GM21619 (cell line): Measurements from ENCODE around the gene SWAP70.
"Not testable (repeated sequence)": the region's sequence is repeated elsewhere in the genome, so short reads cannot be mapped to it uniquely, and the experiment has no call there.

ENCODE experiments used
- ATAC-seq: cut with Tn5 transposase; IDR thresholded peaks from one replicate; pipeline ENCODE4 v1.9.1; 2021; ENCODE audit not compliant: unreplicated experiment

The SWAP70 gene

DNA sequence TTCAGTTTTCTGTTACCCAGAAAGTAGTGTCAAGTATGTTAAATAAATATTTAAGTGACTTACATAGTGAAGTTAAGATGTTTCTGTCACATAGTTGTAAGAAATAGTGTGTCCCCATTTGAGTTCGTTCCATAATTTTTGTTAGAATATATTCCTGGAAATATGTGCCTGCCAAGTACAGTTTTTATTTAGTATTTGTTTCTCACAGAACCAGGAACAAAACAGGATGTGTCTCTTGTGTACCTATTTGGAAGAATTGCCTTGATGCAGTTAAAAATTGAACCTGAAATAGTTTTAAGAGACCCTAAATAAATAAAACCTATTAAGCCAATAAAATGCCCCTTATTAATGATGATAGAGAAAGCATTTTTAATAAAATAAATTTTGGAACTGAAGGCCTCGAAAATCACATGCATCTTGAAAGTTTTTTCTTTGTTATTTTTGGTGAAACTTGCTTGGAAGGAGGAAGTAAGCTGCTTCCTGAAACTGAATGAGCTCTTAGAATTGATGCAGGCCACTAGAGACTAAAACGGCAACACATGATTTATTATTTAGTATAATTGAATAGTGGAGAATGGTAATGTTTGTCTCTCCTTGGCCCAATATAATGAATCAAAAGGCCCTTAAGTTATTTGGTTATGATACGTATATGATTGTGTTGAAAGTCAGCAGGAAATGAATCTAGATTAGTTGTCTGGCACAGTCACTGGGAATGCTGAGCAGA, 55.9 kb downstream of the SWAP70 start:
- ATAC-seq, result no peak

DNA sequence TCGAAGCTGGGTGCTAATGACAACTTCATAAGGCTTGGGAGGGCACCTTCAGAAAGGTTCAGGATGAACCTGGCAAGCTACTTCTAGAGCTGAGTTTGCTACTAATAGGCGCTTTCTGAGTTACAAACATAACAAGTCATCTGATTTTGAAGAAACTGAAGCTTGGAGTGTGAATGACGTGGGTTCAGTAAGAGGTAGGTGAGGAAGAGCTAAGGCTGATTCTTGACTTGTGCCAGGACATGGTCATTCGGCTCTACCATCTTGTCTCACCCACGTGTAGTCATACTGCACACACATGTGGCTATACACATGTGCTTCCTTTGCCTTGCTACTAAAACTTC, 56.4 kb downstream of the SWAP70 start:
- ATAC-seq, result no peak

DNA sequence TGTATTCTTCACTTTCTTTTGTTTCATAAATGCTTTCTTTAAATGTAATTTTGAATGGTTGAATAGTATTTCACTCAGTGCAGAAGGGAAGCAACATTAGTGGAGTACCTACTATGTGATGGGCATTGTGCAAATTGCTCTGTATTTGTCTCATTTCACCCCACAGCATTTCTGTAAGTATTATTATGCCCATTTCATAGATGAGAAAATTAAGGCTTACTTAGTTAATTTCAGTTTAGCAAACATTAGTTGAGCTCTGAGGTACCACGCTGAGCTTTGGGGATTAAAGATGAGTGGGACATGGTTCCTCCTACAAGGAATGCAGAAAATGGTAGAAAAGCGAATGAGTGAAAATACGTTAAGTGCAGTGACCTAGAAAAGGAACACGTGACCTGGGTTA, 58.1 kb downstream of the SWAP70 start:
- ATAC-seq, result no peak

DNA sequence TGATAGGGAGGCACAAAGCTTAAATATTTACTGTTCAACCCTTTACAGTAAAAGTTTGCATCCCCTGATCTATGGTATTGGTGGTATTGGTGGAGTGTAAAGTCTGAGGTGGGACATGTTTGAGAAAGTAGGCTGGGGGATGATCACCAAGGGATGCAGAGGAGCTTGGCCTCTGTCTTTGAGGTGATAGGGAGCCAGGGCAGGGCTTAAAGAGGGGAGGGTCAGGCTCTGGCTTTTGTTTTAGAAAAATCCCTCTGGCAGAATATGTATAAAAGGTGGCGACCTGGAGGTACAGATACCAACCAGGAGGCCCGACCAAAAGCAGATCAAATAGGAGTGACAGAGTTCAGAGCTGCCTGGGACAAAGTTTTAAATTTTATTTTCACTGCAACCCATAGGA, 59.0 kb downstream of the SWAP70 start:
- ATAC-seq, result no peak

DNA sequence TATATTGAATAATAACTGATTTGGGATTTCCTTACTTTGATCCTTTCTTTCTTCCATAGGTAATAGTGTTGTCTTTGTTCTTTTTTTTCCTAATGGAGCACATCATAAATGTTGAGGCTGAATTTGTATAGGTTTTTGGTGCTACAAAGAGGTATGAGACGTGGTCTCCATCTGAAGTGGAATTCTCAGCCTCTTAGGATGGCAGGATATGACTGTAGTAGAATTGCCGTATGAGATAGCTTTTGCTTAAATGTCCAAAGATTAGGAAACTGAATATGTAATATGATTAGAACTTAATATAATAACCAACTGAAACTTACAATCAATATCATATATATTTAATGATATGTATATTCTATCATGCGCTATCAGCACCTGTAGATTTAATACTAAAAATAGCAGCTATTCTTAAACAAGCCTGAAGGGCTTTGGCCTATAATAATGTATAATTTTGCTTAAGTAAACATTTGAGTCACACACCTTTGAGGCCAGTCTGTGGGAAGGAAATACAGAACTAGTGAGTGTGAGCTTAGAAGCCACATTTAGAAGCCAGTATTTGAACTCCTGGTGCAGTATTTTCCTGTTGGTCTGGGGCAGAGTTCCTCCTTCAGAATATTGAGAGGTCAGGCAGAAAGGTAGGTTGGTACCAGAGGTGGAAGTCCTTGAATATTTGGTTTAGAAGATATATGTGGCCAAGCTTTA, 62.6 kb downstream of the SWAP70 start:
- ATAC-seq, result no peak

DNA sequence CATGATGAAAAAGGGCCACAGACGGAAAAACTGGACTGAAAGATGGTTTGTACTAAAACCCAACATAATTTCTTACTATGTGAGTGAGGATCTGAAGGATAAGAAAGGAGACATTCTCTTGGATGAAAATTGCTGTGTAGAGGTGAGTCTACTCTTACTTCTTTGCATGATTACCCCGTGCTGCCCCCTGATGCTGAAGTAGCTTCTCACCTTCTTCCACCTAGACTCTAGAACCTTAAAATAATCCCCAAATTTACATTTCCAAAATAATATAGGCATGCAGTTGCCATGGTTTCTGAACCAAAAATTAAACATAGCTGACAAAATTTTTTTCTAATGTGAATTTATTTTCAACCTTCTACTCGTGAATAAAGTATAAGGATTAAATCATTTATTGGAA, 64.2 kb downstream of the SWAP70 start:
- no peak for ATAC-seq

DNA sequence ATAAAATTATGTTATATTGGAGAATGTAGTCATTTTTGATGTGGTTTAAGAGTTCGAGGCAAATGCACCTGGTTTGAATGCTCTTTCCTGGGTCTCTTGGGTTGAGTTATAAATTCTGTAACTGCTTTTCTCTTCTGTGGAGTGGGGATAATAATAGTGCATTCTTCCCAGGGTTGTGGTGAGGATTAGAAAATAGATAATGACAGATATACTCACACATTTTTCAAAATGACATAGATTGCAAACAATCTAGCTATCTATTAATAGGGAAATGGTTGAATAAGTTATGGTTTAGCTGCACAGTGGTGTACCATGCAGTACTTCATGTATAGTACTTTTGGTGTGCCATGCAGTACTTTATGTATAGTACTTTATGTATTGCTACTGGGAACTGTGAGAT, 67.4 kb downstream of the SWAP70 start:
- no peak for ATAC-seq

DNA sequence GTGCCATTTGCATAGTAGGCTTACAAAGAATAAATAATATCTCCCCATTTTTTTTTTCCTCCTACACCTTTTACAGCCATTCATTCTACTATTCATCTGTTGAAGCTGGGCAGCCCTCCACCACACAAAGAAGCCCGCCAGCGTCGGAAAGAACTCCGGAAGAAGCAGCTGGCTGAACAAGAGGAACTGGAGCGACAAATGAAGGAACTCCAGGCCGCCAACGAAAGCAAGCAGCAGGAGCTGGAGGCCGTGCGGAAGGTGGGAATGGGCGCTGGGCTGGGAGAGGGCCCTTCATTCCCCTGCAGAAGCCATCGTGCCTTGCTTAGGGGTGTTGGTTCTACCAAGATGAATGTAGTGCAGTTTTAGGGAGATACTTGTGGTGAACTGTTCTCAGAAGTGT, 68.6 kb downstream of the SWAP70 start:
- ATAC-seq, result no peak

DNA sequence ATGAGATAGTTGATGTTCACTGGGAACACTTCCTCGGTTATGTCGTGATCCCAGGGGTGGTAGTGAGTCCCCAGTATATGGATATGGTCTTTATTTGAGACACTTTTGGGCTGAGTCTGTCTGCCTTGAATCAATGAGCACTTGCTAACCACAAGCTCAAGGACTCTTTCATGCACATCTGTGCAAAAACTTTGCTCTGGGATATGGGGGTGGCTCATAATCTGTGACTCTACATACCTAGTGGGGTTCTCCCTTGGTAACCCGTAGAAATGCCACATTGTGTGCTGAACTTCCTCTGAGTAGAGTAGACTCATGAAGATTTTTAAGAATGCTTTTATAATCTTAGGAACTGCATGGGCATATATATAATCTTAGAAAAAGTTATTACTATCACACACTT, 69.3 kb downstream of the SWAP70 start:
- no peak for ATAC-seq

DNA sequence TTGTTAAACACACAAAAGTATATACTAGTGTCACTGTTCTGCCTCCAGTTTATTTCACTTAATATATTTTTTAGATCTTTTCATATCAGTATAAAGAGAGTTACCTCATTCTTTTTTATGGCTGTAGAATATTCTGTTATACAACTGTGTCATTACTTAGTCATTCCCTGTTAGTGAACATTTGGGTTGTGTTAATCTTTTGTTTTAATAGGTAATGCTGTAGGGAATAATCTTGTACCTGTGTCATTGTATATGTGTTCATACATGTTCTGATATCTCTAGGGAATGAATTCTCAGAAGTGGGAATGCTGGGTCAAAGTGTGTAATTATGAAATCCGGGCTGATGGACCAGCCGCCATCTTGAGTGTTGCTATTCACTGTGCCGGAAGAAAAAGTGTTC, 71.4 kb downstream of the SWAP70 start:
- no peak for ATAC-seq

DNA sequence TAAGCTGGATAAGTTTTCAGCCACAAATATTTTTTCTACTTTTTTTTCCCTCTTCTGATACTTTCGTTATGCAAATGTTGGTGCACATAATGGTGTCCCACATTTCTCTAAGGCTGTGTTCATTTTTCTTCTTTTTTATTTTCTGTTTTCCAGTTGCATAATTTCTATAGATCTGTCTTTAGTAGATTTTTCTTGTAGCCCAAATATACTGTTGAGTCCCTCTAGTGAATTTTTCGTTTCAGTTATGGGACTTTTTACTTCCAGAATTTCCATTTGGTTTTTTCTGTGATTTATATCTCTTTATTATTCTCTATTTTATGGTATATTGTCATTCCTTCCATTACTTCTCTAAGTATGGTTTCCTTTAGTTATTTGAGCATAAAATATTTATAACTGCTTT, 72.0 kb downstream of the SWAP70 start:
- ATAC-seq, result no peak

DNA sequence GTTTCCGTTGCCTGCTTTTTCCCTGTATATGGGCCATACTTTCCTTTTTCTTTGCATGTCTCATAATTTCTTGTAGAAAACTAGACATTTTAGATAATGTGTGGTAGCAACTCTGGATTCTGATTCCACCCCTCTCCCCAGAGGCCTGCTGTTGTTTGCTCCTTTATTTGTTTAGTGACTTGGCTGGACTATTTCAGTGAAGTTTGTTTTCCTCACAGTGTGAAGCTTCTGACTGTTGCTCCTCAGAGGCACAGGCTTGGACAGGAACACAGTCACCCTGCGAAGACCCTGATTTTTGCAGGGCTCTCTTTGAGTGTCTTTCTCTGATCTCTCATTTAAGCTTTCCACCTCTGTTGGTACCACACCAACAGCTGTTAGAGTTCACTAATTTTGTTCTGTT, 72.5 kb downstream of the SWAP70 start:
- no peak for ATAC-seq

DNA sequence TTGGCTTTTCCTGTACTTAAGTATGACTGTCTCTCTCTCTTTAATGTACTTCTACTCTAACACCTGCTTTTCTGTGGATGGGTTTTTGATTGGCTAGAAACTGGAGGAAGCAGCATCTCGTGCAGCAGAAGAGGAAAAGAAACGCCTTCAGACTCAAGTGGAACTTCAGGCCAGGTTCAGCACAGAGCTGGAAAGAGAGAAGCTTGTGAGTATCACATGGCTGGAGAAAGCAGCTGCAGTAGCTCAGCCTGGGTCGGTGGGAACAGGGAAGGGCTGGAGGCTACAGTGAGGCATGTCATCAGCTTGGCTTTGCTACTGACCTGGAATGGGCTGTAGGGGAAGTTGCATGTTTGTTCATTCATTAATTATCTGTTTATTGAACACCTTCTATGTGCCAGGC, 74.2 kb downstream of the SWAP70 start:
- no peak for ATAC-seq

DNA sequence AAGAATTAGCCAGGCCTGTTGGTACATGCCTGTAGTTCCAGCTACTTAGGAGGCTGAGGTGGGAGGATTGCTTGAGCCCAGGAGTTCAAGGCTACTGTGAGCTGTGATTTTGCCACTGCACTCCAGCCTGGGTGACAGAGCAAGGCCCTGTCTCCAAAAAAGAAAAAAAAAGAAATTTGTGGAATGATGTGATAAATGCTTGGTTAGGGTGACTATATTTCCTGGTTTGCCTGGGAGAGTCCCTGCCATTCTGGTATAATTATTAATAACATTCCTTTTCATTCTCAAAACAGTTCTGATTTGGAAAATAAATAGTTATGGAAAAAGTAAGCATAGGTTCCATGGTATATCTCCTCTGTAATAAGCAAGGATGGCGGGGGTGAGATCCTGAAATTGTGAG, 74.8 kb downstream of the SWAP70 start:
- ATAC-seq, result no peak

DNA sequence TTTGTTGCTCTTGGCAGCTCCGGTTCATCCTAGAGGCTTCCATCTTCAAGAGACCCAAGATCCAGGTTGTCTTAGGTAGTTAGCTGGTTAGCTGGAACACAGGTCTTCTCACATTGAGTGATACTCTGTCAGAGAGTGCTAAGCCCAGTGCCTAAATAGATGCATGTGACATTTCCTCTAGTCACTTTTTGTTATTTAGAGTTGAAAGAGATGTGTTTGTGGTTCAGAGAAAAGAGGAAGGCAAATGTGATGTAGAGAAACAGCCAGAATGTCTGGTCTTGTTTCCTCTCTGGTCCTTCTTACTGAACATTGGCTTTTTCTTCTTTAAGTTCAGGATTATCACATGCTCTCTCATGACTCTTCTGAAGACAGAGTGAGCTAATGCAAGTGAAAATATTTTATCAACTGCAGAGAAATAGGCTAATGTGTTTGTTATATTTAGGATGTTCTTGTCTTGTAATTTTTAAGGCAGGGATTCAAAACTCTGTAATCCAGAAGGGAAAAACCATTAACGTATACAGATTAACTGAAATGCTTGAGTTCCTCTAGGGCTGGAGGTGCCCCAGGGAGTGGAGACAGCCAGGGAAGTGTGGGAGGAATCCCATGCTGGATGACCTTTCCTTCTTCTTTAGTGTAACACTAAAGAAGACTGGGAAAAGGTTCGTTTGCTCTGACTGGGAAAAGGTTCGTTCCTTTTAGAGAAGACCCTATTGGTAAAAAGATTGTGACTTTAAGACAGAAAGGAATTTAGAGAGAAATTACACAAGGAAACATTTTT, 75.4 kb downstream of the SWAP70 start:
- peak; percentile 71 for ATAC-seq

DNA sequence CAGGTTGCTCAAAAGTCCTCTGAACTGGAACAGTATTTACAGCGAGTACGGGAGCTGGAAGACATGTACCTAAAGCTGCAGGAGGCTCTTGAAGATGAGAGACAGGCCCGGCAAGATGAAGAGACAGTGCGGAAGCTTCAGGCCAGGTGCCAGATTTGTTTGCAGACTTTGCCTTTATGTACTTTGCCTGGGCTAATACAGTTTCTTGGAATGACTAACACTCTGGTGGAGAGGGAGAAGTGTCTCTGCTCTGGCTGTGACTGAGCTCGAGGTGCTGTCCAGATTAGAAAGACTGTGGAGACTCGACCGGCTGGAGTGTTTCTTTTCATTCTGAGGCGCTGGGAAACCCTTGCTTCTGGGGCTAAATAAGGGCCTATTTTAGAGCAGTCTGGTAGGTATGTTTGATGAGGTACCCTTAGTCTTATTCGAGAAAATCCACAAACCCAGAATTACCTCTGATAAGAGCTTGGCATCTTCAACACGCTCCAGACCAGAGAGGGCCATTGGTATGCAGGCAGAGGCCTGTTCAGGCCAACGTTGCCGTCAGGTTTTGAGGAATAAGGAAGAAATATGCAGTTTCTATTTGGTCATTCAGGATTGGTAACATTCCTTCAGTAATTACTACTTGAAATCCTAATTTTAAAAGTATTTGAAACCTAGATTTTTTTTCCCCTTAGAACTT, 76.5 kb downstream of the SWAP70 start:
- no peak for ATAC-seq

DNA sequence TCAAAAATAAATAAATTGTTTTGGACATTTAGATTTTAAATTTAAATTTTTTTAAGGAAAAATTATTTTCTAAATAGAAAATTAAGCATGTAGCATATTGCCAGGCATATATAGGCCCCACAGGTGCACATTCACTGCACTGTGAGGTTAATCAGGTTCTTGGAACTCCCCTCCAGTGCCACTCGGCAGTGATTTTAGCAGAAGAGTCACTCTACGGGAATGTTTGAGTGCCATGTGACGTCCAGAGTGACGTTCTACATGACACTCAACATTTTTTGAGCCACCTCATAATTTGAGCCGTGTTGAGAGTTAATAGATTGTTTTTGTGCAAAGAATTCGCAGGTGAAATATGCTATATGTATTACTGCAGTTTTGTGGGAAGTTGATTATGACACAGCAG, 77.4 kb downstream of the SWAP70 start:
- ATAC-seq, result no peak

DNA sequence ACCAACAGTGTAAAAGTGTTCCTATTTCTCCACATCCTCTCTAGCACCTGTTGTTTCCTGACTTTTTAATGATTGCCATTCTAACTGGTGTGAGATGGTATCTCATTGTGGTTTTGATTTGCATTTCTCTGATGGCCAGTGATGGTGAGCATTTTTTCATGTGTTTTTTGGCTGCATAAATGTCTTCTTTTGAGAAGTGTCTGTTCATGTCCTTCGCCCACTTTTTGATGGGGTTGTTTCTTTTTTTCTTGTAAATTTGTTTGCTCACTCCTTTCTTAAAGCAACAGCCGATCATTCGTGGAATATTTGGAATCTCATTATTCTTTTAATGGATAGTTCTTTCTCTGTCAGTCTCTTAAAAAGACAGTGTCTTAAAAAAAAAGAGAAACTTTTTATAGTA, 79.6 kb downstream of the SWAP70 start:
- ATAC-seq, result not testable (repeated sequence)

DNA sequence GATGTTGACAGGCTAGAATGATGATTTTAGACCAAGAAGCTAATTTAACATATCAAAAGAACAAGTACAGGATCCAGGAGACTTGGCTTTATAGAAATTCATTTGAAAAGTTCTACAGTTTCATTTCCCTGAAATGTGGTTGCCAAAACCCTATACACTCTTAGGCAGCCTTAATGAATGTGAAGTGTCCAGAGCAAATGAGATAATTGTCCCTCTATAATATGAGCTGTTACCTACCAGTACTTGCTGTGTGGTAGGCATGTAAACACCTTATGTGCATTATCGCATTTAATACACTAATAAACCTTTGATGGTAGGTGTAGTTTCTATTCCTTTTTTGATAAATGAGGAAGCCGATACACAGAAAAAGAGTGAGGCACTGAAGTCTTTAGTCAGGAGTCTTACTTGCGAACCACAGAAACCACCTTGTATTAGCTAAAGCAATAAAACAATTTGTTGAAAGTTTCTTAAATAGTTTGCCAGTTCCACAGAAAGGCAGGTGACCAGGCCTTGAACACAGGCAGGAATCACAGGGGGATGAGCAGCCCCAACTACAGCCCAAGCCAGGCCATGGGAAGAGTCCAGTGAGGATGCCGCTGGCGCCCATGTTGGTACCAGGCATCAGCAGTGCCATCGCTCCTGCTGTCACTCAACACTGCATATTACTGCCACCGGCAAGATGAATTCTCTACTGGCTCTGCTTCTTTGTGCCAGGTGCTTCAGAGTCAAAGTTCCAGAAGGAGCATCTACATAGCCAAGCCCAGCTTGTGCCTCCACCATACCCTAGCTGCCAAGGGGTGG, 81.7 kb downstream of the SWAP70 start:
- ATAC-seq, result peak; percentile 44

DNA sequence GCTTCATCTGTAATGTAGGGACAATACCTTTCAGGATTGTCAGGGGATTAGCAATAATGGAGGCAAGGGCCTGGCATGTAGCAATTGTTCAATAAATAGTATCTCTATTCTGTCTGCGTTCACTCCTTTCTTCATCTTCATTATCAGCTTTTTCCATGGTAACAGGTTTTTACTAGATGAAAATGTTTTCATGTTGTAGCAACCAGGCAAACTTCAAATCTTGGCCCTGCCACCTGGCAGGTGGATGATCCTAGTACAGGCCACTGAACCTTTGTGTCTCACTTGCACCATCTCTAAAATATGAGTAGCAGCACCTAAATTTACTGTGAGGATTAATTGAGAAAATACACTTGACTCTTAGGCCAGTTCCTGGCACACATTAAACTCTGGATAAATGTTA, 83.4 kb downstream of the SWAP70 start:
- ATAC-seq, result no peak

DNA sequence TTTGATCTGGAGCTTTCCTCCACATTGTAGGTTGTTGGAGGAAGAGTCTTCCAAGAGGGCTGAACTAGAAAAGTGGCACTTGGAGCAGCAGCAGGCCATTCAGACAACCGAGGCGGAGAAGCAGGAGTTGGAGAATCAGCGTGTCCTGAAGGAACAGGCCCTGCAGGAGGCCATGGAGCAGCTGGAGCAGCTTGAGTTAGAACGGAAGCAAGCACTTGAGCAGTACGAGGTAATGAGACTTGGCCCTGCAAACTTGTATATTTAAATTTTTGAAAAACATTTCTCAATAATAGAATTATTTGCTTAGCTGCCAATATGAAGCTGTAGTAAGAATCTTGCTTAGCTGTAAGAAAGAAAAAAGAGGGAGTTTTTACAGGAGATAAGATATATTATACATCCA, 84.0 kb downstream of the SWAP70 start:
- no peak for ATAC-seq
